Chondrocyte (in vitro differentiated cells): ENCODE measurements around the gene MYL6B. TPM values are rescaled to one million over a fixed set of nuclear protein-coding genes. Genes with fewer than 3 reads are reported as not detected.

Experiments
- DNase-seq: peaks from one replicate; pipeline ENCODE4 v3.0.0; 2021; ENCODE audit warnings: mixed read lengths, low spot score
- H3K27ac Mint-ChIP-seq: one replicate; pipeline ENCODE4 v1.8.0; 2021; ENCODE audit warnings: mild to moderate bottlenecking, moderate library complexity, mixed read lengths; ENCODE audit not compliant: unreplicated experiment
- H3K27me3 Mint-ChIP-seq: 2 replicates; pipeline ENCODE4 v1.8.0; 2021; ENCODE audit warnings: low read depth, mixed read lengths
- H3K36me3 Mint-ChIP-seq: 2 replicates; pipeline ENCODE4 v1.8.0; 2021; ENCODE audit warnings: low read depth, mixed read lengths
- H3K4me1 Mint-ChIP-seq: 2 replicates; pipeline ENCODE4 v1.8.0; 2021; ENCODE audit warnings: low read depth, mild to moderate bottlenecking, mixed read lengths
- H3K4me3 Mint-ChIP-seq: one replicate; pipeline ENCODE4 v1.8.0; 2021; ENCODE audit warnings: mild to moderate bottlenecking, moderate library complexity, mixed read lengths; ENCODE audit not compliant: unreplicated experiment
- H3K9me3 Mint-ChIP-seq: 2 replicates; pipeline ENCODE4 v1.8.0; 2021; ENCODE audit warnings: low read depth, mixed read lengths
- CTCF ChIP-seq: fragments of 200-600 bp; sonication (generic); IDR thresholded peaks from 2 replicates; pipeline ENCODE4 v1.5.0; 2021; ENCODE audit warnings: antibody characterized with exemption, mild to moderate bottlenecking, moderate library complexity
- long read RNA-seq: library from polyadenylated mRNA; stranded (forward); transcript quantifications from one replicate; pipeline ENCODE4 v2.0.0, GENCODE V29; 2021
- total RNA-seq: library from RNA; stranded (reverse); gene quantifications from 3 replicates; pipeline ENCODE4 v1.2.1, GENCODE V29; 2021

Gene MYL6B
- total RNA-seq = 70.5 to 79.7 TPM (median 75.2 TPM) in 3 replicates
- long read RNA-seq, transcript MYL6B-208 (3 exons, 322 nt) = major isoform, 15 of 65 reads
- long read RNA-seq, partial matches to known transcripts = 25 of 65 reads
- long read RNA-seq, other reads (novel, unspliced or antisense) = 20 of 65 reads

DNA sequence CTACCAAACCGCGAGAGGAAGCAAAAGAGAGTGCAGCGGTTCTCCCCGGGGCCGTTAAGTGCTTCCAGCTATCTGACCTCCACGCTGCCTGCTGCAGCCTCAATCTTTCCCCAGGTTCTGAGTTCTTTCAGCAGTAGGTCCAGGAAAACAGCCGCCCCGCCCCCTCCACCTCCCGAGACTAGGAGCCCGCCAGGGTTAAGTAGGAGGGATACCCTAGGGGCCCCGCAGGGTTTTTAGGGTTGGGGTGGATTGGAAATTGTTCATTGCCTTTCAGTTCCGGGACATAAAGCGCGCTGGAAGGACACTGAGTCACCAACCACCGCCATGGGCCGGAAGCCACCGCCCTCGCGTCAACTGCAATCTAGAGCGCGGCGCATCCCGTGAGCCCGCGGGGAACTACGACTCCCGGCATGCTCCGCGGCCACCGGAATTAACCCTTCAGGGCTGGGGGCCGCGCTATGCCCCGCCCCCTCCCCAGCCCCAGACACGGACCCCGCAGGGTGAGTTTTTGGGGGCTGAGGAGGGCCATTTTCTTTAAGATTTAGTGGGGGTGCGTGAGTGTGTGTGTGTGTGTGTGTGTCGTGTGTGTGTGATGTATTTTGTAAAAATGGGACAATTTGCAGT, at the start of gene MYL6B:
TSS of gene MYL6B (plus strand) at position 456 of the 624 bp plus-strand sequence. CDS start 1,332 bp downstream, outside the sequence.
- H3K4me3 Mint-ChIP-seq = peak within 1 kb of the TSS; percentile 87
- H3K9me3 Mint-ChIP-seq = no peaks in the 10 kb centered on the region
- no peak for TF ChIP-seq CTCF
- DNase-seq = peak; percentile 97
- H3K27ac Mint-ChIP-seq = peak within 1 kb of the TSS; percentile 95
- peaks cover 40% of the 10 kb centered on the region for H3K4me1 Mint-ChIP-seq
- H3K36me3 Mint-ChIP-seq = peaks cover 3% of the 10 kb centered on the region
- H3K27me3 Mint-ChIP-seq = no peaks in the 10 kb centered on the region

DNA sequence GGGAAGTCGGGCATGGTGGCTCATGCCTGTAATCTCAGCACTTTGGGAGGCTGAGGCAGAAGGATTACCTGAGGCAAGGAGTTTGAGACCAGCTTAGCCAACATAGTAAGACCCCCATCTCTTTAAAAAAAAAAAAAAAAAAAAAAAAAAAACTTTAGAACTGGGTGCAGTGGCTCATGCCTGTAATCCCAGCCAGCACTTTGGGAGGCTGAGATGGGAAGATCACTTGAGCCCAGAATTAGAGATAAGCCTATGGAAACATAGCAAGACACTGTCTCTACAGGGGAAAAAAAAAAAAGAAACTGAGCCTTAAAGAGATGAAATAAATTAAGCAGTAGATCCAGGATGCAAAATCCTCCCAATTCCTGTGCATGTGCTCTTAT, 49.7 kb upstream of the MYL6B start:
- H3K36me3 Mint-ChIP-seq = peaks cover 1% of the 10 kb centered on the region
- peaks cover 3% of the 10 kb centered on the region for H3K27me3 Mint-ChIP-seq
- peaks cover 27% of the 10 kb centered on the region for H3K4me1 Mint-ChIP-seq
- H3K9me3 Mint-ChIP-seq = no peaks in the 10 kb centered on the region
- no peak overlapping the region for H3K27ac Mint-ChIP-seq
- no peak for DNase-seq
- H3K4me3 Mint-ChIP-seq = no peak overlapping the region
- no peak for TF ChIP-seq CTCF

GRCh38 chr12:56103066-56103711, 49.2 kb upstream of the MYL6B start:
- no peak for TF ChIP-seq CTCF
- Mint-ChIP-seq H3K4me3 (peak overlapping the region; percentile 99), H3K36me3 (peaks cover 3% of the 10 kb centered on the region), H3K9me3 (no peaks in the 10 kb centered on the region), H3K4me1 (peaks cover 27% of the 10 kb centered on the region), H3K27ac (no peak overlapping the region), H3K27me3 (no peaks in the 10 kb centered on the region)
- DNase-seq = no peak

DNA sequence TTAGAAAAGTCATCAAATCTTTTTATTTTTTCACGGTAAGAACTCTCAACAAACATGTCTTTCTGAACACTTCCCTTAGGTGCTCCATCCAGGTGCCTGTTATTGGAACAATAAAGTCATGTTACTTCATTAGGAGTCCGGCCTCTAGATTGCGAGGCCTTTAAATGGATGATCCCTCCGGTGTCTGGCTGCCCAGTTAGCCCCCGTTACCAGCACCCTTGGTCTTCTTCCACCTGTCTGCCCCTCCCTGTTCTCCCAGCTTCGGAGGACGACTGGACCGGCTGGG, 48.6 kb upstream of the MYL6B start:
- Mint-ChIP-seq H3K36me3 (peaks cover 5% of the 10 kb centered on the region), H3K9me3 (no peaks in the 10 kb centered on the region), H3K4me3 (peak overlapping the region; percentile 99), H3K27ac (peak overlapping the region; percentile 94), H3K27me3 (no peaks in the 10 kb centered on the region), H3K4me1 (peaks cover 27% of the 10 kb centered on the region)
- no peak for TF ChIP-seq CTCF
- DNase-seq = no peak

- Mint-ChIP-seq H3K27ac (peak within 1 kb of the TSS; percentile 94), H3K4me3 (peak within 1 kb of the TSS; percentile 99), H3K36me3 (peaks cover 5% of the 10 kb centered on the region), H3K4me1 (peaks cover 27% of the 10 kb centered on the region), H3K9me3 (no peaks in the 10 kb centered on the region), H3K27me3 (no peaks in the 10 kb centered on the region)
- DNase-seq = peak; percentile 99
- TF ChIP-seq CTCF = no peak
Observed at GRCh38 chr12:56104109-56104814, 48.1 kb upstream of the MYL6B start, which contains the start of gene PA2G4. Gene PA2G4 (plus strand): TSS chr12:56104559. CDS start chr12:56104738, 179 bp downstream.
